ENCODE results near the gene SRP9. TPM values are rescaled to one million over a fixed set of nuclear protein-coding genes. Genes with fewer than 3 reads are reported as not detected.

Gene SRP9
- total and polyA plus RNA-seq, 2 experiments from 2014 or later, result 360 to 414 TPM

DNA sequence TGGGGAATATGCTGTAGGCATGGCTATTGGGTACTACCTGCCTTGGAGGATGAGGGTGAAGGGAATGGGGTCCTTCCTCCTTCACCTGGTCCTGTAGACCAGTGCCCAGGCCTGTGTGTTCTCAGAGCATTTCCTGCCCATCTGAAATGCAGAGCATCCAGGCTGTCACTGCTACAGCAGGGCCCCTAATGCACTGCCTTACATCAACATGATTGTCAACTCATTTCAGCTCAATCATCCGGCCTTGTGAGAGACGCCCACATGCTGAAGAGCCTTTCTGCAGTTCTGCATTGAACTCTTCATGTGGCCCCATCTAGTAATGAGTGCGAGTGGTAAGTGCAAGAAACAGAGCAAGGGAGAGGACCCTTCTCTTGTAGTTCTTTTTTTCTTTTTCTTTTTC is 39.8 kb upstream of the SRP9 start:
- Histone ChIP-seq H3K79me2 (no peaks in the 10 kb centered on the region), H3K4me3 (no peak overlapping the region), H3K4me2 (no peak overlapping the region), H3K36me3 (replicated peaks; ENCODE audit: insufficient read depth, low read depth) (no peaks in the 10 kb centered on the region), H3K27ac (no peak overlapping the region), H3K27me3 (no peaks in the 10 kb centered on the region), H3K9me2 (replicated peaks; ENCODE audit: insufficient read depth) (no peaks in the 10 kb centered on the region), H4K20me1 (ENCODE audit: insufficient read depth, poor library complexity, severe bottlenecking) (no peaks in the 10 kb centered on the region), H3K9me3 (ENCODE audit: low read depth) (no peaks in the 10 kb centered on the region), H2AFZ (no peak overlapping the region), H3K4me1 (ENCODE audit: insufficient read depth) (peaks cover 22% of the 10 kb centered on the region)
- DNase-seq (ENCODE audit: low spot score), result no peak
- TF ChIP-seq EZH2 (IDR thresholded peaks at IDR 0.05; ENCODE audit: borderline replicate concordance) (no peak), EZH2phosphoT487 (IDR thresholded peaks at IDR 0.05; ENCODE audit: low read depth, severe bottlenecking, unreplicated experiment) (no peak)
- TF ChIP-seq, protein P1, sequence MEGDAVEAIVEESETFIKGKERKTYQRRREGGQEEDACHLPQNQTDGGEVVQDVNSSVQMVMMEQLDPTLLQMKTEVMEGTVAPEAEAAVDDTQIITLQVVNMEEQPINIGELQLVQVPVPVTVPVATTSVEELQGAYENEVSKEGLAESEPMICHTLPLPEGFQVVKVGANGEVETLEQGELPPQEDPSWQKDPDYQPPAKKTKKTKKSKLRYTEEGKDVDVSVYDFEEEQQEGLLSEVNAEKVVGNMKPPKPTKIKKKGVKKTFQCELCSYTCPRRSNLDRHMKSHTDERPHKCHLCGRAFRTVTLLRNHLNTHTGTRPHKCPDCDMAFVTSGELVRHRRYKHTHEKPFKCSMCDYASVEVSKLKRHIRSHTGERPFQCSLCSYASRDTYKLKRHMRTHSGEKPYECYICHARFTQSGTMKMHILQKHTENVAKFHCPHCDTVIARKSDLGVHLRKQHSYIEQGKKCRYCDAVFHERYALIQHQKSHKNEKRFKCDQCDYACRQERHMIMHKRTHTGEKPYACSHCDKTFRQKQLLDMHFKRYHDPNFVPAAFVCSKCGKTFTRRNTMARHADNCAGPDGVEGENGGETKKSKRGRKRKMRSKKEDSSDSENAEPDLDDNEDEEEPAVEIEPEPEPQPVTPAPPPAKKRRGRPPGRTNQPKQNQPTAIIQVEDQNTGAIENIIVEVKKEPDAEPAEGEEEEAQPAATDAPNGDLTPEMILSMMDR (IDR thresholded peaks at IDR 0.05; ENCODE audit: poor library complexity), result no peak
- 86% methylated on average over 3 of the region's 3 CpGs for WGBS (ENCODE audit: low lambda C conversion rate, missing lambda C conversion rate)

DNA sequence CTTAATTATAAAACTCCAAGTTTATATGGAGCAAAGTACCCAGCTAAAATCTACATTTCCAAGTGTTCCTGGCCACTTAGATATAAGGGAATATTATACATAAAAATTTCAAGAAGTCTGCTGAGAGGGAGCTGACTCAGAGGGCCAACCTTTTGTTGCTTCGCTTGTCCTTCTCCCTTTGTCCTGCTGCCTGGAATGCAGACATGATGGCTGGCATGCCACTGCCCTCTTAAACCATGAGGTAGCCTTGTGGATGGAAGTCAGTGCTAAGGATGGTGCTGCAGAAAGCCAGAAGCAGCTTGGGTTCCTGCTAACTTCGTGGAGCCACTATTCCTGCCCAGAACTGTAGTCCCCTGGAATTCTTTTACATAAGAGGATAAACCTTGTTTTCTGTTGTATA is 38.9 kb upstream of the SRP9 start:
- TF ChIP-seq EZH2 (IDR thresholded peaks at IDR 0.05; ENCODE audit: borderline replicate concordance) (no peak), EZH2phosphoT487 (IDR thresholded peaks at IDR 0.05; ENCODE audit: low read depth, severe bottlenecking, unreplicated experiment) (no peak)
- TF ChIP-seq, protein P1 (IDR thresholded peaks at IDR 0.05; ENCODE audit: poor library complexity), result no peak
- peaks cover 22% of the 10 kb centered on the region for H3K4me1 ChIP-seq (ENCODE audit: insufficient read depth)

DNA sequence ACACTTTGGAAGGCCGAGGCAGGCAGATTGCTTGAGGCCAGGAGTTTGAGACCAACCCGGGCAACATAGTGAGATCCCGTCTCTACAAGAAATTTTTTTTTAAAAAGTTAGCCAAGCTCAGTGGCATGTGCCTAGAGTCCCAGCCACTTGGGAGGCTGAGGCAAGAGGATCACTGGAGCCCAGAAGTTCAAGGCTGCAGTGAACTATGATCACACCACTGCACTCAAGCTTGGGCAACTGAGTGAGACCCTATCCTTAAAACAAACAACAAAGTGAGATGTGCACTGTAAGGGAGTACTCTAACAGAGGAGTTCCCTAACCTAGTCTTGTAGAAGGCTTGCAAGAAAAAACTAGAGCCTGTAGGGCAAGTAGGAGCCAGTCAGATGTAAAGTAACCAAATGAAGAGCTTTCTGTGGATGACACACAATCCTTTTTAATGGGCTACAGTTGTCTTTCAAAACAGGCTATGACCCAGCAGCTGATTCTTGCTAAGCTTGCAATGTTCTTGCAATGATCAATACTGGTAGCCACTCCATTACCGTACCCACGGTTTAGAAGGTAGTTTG is 38.0 kb upstream of the SRP9 start:
- no peak for TF ChIP-seq EZH2phosphoT487 (IDR thresholded peaks at IDR 0.05; ENCODE audit: low read depth, severe bottlenecking, unreplicated experiment)
- TF ChIP-seq EZH2 (IDR thresholded peaks at IDR 0.05; ENCODE audit: borderline replicate concordance), result no peak
- TF ChIP-seq, protein P1 (IDR thresholded peaks at IDR 0.05; ENCODE audit: poor library complexity), result no peak
- Histone ChIP-seq H4K20me1 (ENCODE audit: insufficient read depth, poor library complexity, severe bottlenecking) (no peaks in the 10 kb centered on the region), H3K4me2 (no peak overlapping the region), H3K27ac (no peak overlapping the region), H3K27me3 (no peaks in the 10 kb centered on the region), H3K9me2 (replicated peaks; ENCODE audit: insufficient read depth) (no peaks in the 10 kb centered on the region), H3K4me3 (no peak overlapping the region), H2AFZ (no peak overlapping the region), H3K79me2 (no peaks in the 10 kb centered on the region), H3K9me3 (ENCODE audit: low read depth) (no peaks in the 10 kb centered on the region), H3K36me3 (replicated peaks; ENCODE audit: insufficient read depth, low read depth) (no peaks in the 10 kb centered on the region), H3K4me1 (ENCODE audit: insufficient read depth) (peaks cover 22% of the 10 kb centered on the region)
- no peak for DNase-seq (ENCODE audit: low spot score)
- 90% methylated on average over 5 of the region's 5 CpGs for WGBS (ENCODE audit: low lambda C conversion rate, missing lambda C conversion rate)

More for the DNA sequence above, 38.9 kb upstream of the SRP9 start:
- WGBS (ENCODE audit: low lambda C conversion rate, missing lambda C conversion rate), result 82% methylated on average over 2 of the region's 2 CpGs
- Histone ChIP-seq H3K4me3 (no peak overlapping the region), H4K20me1 (ENCODE audit: insufficient read depth, poor library complexity, severe bottlenecking) (no peaks in the 10 kb centered on the region), H3K9me2 (replicated peaks; ENCODE audit: insufficient read depth) (no peaks in the 10 kb centered on the region), H3K79me2 (no peaks in the 10 kb centered on the region), H3K27me3 (no peaks in the 10 kb centered on the region), H3K4me2 (no peak overlapping the region), H3K27ac (no peak overlapping the region), H2AFZ (no peak overlapping the region), H3K9me3 (ENCODE audit: low read depth) (no peaks in the 10 kb centered on the region), H3K36me3 (replicated peaks; ENCODE audit: insufficient read depth, low read depth) (no peaks in the 10 kb centered on the region)
- no peak for DNase-seq (ENCODE audit: low spot score)
